DOHH2 (cell line): ENCODE data around the gene RIN3.

ENCODE experiments used
- H3F3A ChIP-seq: fragments of 200-600 bp; sonication (generic), shearing (Covaris generic); 2 replicates; pipeline ENCODE4 v1.6.0; 2016; ENCODE audit warnings: antibody characterized with exemption, mild to moderate bottlenecking; ENCODE audit not compliant: control insufficient read depth, insufficient read depth
- H3K27ac ChIP-seq: fragments of 200-600 bp; sonication (generic); 2 replicates; pipeline ENCODE4 v1.5.1; 2014; ENCODE audit warnings: low read depth, mild to moderate bottlenecking, low read length, moderate library complexity
- H3K27me3 ChIP-seq: fragments of 200-600 bp; sonication (generic); 2 replicates; pipeline ENCODE4 v1.6.1; 2014; ENCODE audit warnings: mild to moderate bottlenecking, low read length, mixed read lengths; ENCODE audit not compliant: control insufficient read depth
- H3K36me3 ChIP-seq: fragments of 200-600 bp; sonication (generic); 2 replicates; pipeline ENCODE4 v1.6.1; 2014; ENCODE audit warnings: mild to moderate bottlenecking, low read length, moderate library complexity, mixed read lengths; ENCODE audit not compliant: control insufficient read depth
- H3K4me1 ChIP-seq: fragments of 200-600 bp; sonication (generic); 2 replicates; pipeline ENCODE4 v1.6.1; 2014; ENCODE audit warnings: mild to moderate bottlenecking, low read length, mixed read lengths; ENCODE audit not compliant: control insufficient read depth
- H3K4me2 ChIP-seq: fragments of 200-600 bp; sonication (generic); 2 replicates; pipeline ENCODE4 v1.6.0; 2014; ENCODE audit warnings: mild to moderate bottlenecking, low read length, moderate library complexity
- H3K4me3 ChIP-seq: fragments of 200-600 bp; sonication (generic); 2 replicates; pipeline ENCODE4 v1.5.1; 2014; ENCODE audit warnings: mild to moderate bottlenecking, low read length, mixed read lengths
- H3K79me2 ChIP-seq: fragments of 200-600 bp; sonication (generic); 2 replicates; pipeline ENCODE4 v1.6.1; 2014; ENCODE audit warnings: mild to moderate bottlenecking, low read length, mixed read lengths; ENCODE audit not compliant: control insufficient read depth
- H3K9me2 ChIP-seq: fragments of 200-600 bp; sonication (generic); replicated peaks from 2 replicates; pipeline ENCODE4 v1.6.1; 2014; ENCODE audit warnings: mild to moderate bottlenecking, low read length, mixed read lengths; ENCODE audit not compliant: control insufficient read depth
- H3K9me3 ChIP-seq: fragments of 200-600 bp; sonication (generic); 2 replicates; pipeline ENCODE4 v1.6.1; 2014; ENCODE audit warnings: antibody characterized with exemption, low read length, mixed read lengths; ENCODE audit not compliant: control insufficient read depth, insufficient read depth
- H4K20me1 ChIP-seq: fragments of 200-600 bp; sonication (generic); 2 replicates; pipeline ENCODE4 v1.6.0; 2014; ENCODE audit warnings: low read depth, mild to moderate bottlenecking, antibody characterized with exemption, low read length, moderate library complexity; ENCODE audit not compliant: control insufficient read depth, insufficient read depth
- EZH2phosphoT487 ChIP-seq: fragments of 200-600 bp; sonication (generic); IDR thresholded peaks from 2 replicates; pipeline ENCODE4 v1.6.1; 2017; ENCODE audit warnings: borderline replicate concordance, mild to moderate bottlenecking, antibody characterized with exemption, low read length, moderate library complexity, mixed read lengths
- TF ChIP-seq, protein P1 (sequence below): fragments of 200-600 bp; sonication (generic); IDR thresholded peaks from one replicate; pipeline ENCODE4 v1.5.1; 2014; ENCODE audit warnings: antibody characterized with exemption, mild to moderate bottlenecking, low read depth, low read length; ENCODE audit not compliant: poor library complexity, severe bottlenecking

RIN3 gene

DNA sequence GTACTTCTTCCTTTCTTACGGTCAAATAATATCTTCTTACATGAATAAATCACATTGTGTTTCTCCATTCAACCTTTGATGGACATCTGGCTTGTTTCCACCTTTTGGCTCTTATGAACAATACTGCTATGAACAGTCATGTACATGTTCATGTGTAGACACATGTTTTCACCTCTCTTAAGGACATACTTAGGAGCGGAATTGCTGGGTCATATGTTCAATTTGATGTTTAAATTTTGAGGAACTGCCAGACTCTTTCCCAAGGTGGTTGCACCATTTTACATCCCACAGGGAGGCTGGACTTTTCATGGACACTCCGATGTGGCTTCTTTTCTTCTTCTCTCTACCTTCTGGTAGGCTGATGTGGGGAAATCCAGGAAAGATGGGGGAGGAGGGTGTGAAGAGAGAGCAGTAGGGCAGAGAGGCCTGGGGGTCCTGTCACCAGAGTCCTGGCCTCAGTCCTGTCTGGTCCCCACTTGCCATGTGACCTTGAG lies 218.1 kb downstream of the RIN3 start:
- no peaks in the 10 kb centered on the region for H3K4me1 ChIP-seq
- H3K27me3 ChIP-seq: no peaks in the 10 kb centered on the region

DNA sequence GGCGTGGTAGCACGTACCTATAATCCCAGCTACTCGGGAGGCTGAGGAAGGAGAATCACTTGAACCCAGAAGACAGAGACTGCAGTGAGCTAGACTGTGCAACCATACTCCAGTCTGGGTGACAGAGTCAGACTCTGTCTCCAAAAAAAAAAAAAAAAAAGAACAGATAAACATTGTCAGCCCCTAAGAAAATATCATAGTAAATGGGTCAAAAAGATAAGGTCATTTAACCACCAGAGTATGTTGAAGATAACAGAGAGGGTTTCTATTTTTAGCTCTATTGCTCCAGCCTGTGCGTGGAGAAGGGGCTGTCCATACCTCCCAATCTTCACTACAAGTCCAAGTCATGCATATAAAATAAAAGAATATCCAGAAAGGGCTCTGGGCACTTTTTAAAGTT lies 219.4 kb downstream of the RIN3 start:
- Histone ChIP-seq H3K9me3 (no peaks in the 10 kb centered on the region), H3K9me2 (no peaks in the 10 kb centered on the region), H3K4me3 (no peak overlapping the region), H3F3A (no peaks in the 10 kb centered on the region), H3K79me2 (no peaks in the 10 kb centered on the region), H4K20me1 (no peaks in the 10 kb centered on the region), H3K36me3 (no peaks in the 10 kb centered on the region), H3K27me3 (no peaks in the 10 kb centered on the region), H3K4me2 (no peak overlapping the region), H3K27ac (no peak overlapping the region), H3K4me1 (0 out of 2 replicates have a peak, but pooled peaks cover 3% of the 10 kb centered on the region)
- TF ChIP-seq, protein P1, sequence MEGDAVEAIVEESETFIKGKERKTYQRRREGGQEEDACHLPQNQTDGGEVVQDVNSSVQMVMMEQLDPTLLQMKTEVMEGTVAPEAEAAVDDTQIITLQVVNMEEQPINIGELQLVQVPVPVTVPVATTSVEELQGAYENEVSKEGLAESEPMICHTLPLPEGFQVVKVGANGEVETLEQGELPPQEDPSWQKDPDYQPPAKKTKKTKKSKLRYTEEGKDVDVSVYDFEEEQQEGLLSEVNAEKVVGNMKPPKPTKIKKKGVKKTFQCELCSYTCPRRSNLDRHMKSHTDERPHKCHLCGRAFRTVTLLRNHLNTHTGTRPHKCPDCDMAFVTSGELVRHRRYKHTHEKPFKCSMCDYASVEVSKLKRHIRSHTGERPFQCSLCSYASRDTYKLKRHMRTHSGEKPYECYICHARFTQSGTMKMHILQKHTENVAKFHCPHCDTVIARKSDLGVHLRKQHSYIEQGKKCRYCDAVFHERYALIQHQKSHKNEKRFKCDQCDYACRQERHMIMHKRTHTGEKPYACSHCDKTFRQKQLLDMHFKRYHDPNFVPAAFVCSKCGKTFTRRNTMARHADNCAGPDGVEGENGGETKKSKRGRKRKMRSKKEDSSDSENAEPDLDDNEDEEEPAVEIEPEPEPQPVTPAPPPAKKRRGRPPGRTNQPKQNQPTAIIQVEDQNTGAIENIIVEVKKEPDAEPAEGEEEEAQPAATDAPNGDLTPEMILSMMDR: no peak

More for the DNA sequence above, 218.1 kb downstream of the RIN3 start:
- no peaks in the 10 kb centered on the region for H3K79me2 ChIP-seq
- no peaks in the 10 kb centered on the region for H3K9me3 ChIP-seq
- no peaks in the 10 kb centered on the region for H3K36me3 ChIP-seq
- no peaks in the 10 kb centered on the region for H4K20me1 ChIP-seq
- no peaks in the 10 kb centered on the region for H3F3A ChIP-seq
- no peak overlapping the region for H3K4me3 ChIP-seq
- no peaks in the 10 kb centered on the region for H3K9me2 ChIP-seq
- H3K27ac ChIP-seq: no peak overlapping the region
- TF ChIP-seq EZH2phosphoT487: no peak
- no peak overlapping the region for H3K4me2 ChIP-seq

DNA sequence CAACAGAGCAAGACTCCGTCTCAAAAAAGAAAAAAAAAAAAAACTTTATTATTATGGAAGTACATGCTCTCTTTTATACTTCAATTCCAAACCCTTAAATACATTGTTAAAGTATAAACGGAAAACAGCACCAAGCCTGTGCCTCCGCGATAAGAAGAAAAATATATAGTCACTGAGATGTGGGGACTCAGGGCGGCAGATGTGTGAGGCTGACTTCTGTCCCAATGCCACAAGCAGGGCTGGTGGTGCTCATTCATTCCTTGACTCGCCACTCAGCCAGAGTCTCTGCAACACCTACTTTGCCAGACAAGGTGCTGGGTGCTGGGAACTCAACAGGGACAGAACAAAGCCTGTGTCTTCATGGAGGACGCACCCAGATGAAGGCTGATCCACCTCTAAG lies 221.0 kb downstream of the RIN3 start:
- Histone ChIP-seq H3K27me3 (no peaks in the 10 kb centered on the region), H3F3A (no peaks in the 10 kb centered on the region), H3K27ac (no peak overlapping the region), H3K4me1 (0 out of 2 replicates have a peak, but pooled peaks cover 3% of the 10 kb centered on the region), H3K4me3 (no peak overlapping the region), H3K9me3 (no peaks in the 10 kb centered on the region), H3K4me2 (no peak overlapping the region), H3K36me3 (no peaks in the 10 kb centered on the region), H3K9me2 (no peaks in the 10 kb centered on the region), H4K20me1 (no peaks in the 10 kb centered on the region), H3K79me2 (no peaks in the 10 kb centered on the region)
- TF ChIP-seq EZH2phosphoT487: no peak
- TF ChIP-seq, protein P1: no peak

DNA sequence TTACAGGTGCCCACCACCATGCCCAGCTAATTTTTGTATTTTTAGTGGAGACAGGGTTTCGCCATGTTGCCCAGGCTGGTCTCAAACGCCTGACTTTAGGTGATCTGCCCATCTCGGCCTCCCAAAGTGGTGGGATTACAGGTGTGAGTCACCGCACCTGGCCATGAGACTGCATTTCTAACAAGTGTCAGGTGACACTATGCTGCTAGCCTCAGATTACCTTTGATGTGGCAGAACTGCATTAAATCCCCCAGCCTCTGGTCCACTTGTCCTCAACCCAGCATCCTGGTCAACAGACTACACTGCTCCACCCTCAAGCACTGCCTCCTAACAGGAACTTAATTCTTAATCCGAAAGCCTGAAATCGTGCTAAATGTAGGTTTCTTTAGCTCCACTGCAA lies 221.8 kb downstream of the RIN3 start:
- H3K27ac ChIP-seq: no peak overlapping the region
- no peaks in the 10 kb centered on the region for H3K9me2 ChIP-seq
- H3K27me3 ChIP-seq: no peaks in the 10 kb centered on the region
- no peaks in the 10 kb centered on the region for H3K36me3 ChIP-seq
- no peak for TF ChIP-seq EZH2phosphoT487
- TF ChIP-seq, protein P1: no peak
- H3K79me2 ChIP-seq: no peaks in the 10 kb centered on the region
- 0 out of 2 replicates have a peak, but pooled peaks cover 3% of the 10 kb centered on the region for H3K4me1 ChIP-seq
- no peaks in the 10 kb centered on the region for H3K9me3 ChIP-seq
- no peak overlapping the region for H3K4me2 ChIP-seq
- H4K20me1 ChIP-seq: no peaks in the 10 kb centered on the region
- no peak overlapping the region for H3K4me3 ChIP-seq
- no peaks in the 10 kb centered on the region for H3F3A ChIP-seq
